ENCODE measurements around the gene ATP9A. TPM values are rescaled to one million over a fixed set of nuclear protein-coding genes. Genes with fewer than 3 reads are reported as not detected.
"Not testable (repeated sequence)": the region's sequence is repeated elsewhere in the genome, so short reads cannot be mapped to it uniquely, and the experiment has no call there.

The ATP9A gene
- total and polyA plus RNA-seq, 5 donors from 2014 or later: 0.10 to 0.76 TPM; not detected in 3

DNA sequence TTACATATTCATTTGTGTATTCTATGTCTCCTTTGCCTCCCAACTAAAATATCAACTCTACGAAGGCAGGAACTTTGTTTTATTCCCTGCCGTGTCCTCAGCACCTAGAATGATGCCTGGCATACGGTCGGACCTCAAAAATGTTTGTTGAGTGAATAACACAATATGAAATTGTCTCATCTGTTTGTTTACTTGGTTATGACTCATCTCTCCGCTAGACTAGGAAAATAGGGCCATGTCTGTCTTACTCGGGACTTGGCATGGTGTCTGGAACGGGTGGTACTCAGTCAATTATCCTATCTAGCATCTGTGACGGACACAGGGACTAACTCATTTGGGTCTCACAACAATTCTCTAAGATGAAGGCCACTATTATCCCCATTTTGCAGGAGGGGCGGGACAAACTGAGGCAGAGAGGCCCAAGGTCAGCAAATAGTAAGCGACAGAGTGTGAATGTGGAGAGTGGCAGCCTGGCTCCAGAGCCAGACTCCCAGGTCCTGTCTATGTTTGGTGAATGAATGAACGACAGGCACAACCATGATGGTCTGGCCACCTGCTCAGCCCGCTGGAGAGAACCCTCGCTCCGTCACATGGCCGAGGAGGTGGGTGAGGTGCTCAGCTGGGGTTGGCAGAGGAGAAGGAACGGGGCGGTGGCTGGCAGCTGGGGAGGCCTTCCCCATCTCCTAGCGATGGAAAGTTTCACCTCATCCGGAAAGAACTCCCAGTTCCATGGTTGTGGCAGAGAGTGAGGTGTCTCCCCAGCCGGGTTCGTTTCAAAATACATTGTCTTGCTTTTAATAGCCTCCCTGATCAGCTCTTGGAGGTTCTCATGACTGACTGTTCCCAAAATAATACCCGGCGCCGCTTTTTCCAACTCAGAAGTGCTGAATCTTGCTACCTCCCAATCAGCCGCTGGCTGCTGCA is 198.1 kb downstream of the ATP9A start:
- no peak overlapping the region for H3K27ac Mint-ChIP-seq

GRCh38 chr20:51568533-51568932 is 199.7 kb downstream of the ATP9A start:
- not testable (repeated sequence) for H3K9me3 ChIP-seq (ENCODE audit: control insufficient read depth in 2 of 2, low read length in 2 of 2); H3K4me3 ChIP-seq (ENCODE audit: low read depth, low read length); H3K36me3 Mint-ChIP-seq; H3K27ac Mint-ChIP-seq; H3K4me1 ChIP-seq (ENCODE audit: control insufficient read depth, insufficient read depth, low read length, poor library complexity, severe bottlenecking); H3K4me1 Mint-ChIP-seq; ATAC-seq (ENCODE audit: low read depth in 2 of 2); H3K4me3 Mint-ChIP-seq; H3K36me3 ChIP-seq (ENCODE audit: control insufficient read depth, insufficient read depth, low read length); DNase-seq; H3K27ac ChIP-seq (ENCODE audit: insufficient read depth, low read length, poor library complexity, severe bottlenecking); H3K9me3 Mint-ChIP-seq
- H3K27me3 ChIP-seq (ENCODE audit: control insufficient read depth, insufficient read depth, low read length): peaks cover 11% of the 10 kb centered on the region
- H3K27me3 Mint-ChIP-seq: peaks cover 42% of the 10 kb centered on the region

More for the DNA sequence above, 198.1 kb downstream of the ATP9A start:
- Histone ChIP-seq H3K27me3 (ENCODE audit: control insufficient read depth, insufficient read depth, low read length) (peaks cover 2% of the 10 kb centered on the region), H3K27ac (ENCODE audit: insufficient read depth, low read length, poor library complexity, severe bottlenecking) (no peak overlapping the region), H3K36me3 (ENCODE audit: control insufficient read depth, insufficient read depth, low read length) (no peaks in the 10 kb centered on the region), H3K4me3 (ENCODE audit: low read depth, low read length) (no peak overlapping the region), H3K4me1 (ENCODE audit: control insufficient read depth, insufficient read depth, low read length, poor library complexity, severe bottlenecking) (no peaks in the 10 kb centered on the region), H3K9me3 (ENCODE audit: control insufficient read depth in 2 of 2, low read length in 2 of 2) (no peaks in the 10 kb centered on the region)
- Mint-ChIP-seq H3K36me3 (no peaks in the 10 kb centered on the region), H3K27me3 (peaks cover 33% of the 10 kb centered on the region), H3K4me1 (no peaks in the 10 kb centered on the region), H3K4me3 (no peak overlapping the region), H3K9me3 (peaks cover 0 to 4% (median 0%) of the 10 kb centered on the region in 7 donors)
- ATAC-seq (ENCODE audit: low read depth in 2 of 2) (no peak), DNase-seq (no peak)

DNA sequence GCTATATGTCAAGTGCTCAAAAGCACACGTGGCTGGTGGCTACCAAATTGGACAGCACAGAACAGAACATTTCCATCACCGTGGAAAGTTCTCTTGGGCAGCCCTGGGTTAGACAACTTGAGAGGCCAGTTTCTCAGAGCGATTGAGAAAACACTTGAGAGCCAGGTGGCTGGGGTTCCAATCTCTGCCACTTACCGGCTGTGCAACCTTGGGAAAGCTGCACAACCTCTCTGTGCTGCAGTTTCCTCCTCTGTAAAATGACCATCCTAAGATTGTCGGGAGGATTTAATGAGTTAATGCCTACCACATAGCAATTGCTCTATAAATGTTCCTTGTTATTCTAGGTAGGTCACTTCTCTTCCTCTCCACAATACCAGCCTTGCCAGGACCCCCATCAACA is 200.6 kb downstream of the ATP9A start:
- Mint-ChIP-seq H3K27me3 (peaks cover 51% of the 10 kb centered on the region), H3K36me3 (no peaks in the 10 kb centered on the region), H3K4me1 (peaks cover 0 to 11% (median 5%) of the 10 kb centered on the region in 4 donors), H3K27ac (no peak overlapping the region), H3K9me3 (peaks cover 0 to 4% (median 0%) of the 10 kb centered on the region in 7 donors), H3K4me3 (no peak overlapping the region)
- peaks cover 13% of the 10 kb centered on the region for H3K27me3 ChIP-seq (ENCODE audit: control insufficient read depth, insufficient read depth, low read length)
- H3K27ac ChIP-seq (ENCODE audit: insufficient read depth, low read length, poor library complexity, severe bottlenecking): no peak overlapping the region
- DNase-seq (no peak), ATAC-seq (ENCODE audit: low read depth in 2 of 2) (no peak)
- no peak overlapping the region for H3K4me3 ChIP-seq (ENCODE audit: low read depth, low read length)
- H3K4me1 ChIP-seq (ENCODE audit: control insufficient read depth, insufficient read depth, low read length, poor library complexity, severe bottlenecking): peaks cover 10% of the 10 kb centered on the region
- H3K9me3 ChIP-seq (ENCODE audit: control insufficient read depth in 2 of 2, low read length in 2 of 2): no peaks in the 10 kb centered on the region
- no peaks in the 10 kb centered on the region for H3K36me3 ChIP-seq (ENCODE audit: control insufficient read depth, insufficient read depth, low read length)

- Histone ChIP-seq H3K4me3 (ENCODE audit: low read depth, low read length) (no peak overlapping the region), H3K27ac (ENCODE audit: insufficient read depth, low read length, poor library complexity, severe bottlenecking) (no peak overlapping the region), H3K36me3 (ENCODE audit: control insufficient read depth, insufficient read depth, low read length) (no peaks in the 10 kb centered on the region), H3K9me3 (ENCODE audit: control insufficient read depth in 2 of 2, low read length in 2 of 2) (no peaks in the 10 kb centered on the region), H3K4me1 (ENCODE audit: control insufficient read depth, insufficient read depth, low read length, poor library complexity, severe bottlenecking) (peaks cover 20% of the 10 kb centered on the region), H3K27me3 (ENCODE audit: control insufficient read depth, insufficient read depth, low read length) (peaks cover 18% of the 10 kb centered on the region)
- H3K27ac Mint-ChIP-seq: no peak overlapping the region
- ATAC-seq (ENCODE audit: low read depth in 2 of 2) (no peak), DNase-seq (no peak)
- peaks cover 0 to 4% (median 0%) of the 10 kb centered on the region in 7 donors for H3K9me3 Mint-ChIP-seq
- peaks cover 60% of the 10 kb centered on the region for H3K27me3 Mint-ChIP-seq
- no peaks in the 10 kb centered on the region for H3K36me3 Mint-ChIP-seq
- peaks cover 0 to 20% (median 10%) of the 10 kb centered on the region in 4 donors for H3K4me1 Mint-ChIP-seq
- no peak overlapping the region for H3K4me3 Mint-ChIP-seq
Measured at GRCh38 chr20:51566594-51566993, 201.6 kb downstream of the ATP9A start.

DNA sequence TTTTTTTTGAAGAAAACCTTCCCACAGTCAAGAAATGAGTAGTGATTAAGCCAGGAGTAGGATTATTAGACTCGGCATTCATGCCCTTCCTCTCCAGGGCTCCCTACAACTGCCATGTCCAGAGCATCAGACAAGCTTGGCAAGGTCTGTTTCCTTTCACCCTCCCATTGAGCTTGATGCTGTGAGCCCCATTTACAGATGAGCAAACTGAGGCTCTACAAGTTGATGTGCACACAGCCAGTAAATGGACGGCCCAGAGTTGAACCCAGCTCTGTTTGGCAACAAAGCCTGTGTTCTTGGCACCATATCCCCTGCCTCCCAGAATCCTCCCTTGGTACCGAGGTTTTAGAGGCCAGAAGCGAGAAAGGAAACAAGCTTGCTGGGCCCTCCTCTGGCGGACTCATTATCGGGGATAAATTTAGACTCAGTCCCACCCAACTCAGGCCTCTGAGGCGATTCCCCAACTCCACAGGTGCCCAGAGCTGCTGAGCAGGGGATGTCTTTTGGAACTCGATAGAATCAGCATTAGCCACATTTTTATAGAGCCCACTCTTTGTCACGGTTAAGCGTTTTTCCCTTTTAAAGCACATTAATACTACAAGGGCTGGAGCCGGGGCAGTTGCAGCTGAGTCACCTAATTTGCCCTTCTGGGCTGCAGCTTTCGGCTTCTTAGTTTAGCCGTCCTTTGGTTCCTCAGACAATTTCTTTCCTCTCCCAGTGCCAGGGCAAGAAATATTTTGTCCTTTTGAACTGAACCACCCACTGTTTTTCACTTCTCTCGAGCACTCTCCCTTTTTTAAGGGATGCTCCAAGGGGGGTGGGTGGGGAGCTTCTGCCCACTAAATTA is 202.7 kb downstream of the ATP9A start:
- H3K9me3 Mint-ChIP-seq: peaks cover 0 to 5% (median 0%) of the 10 kb centered on the region in 7 donors
- Histone ChIP-seq H3K27ac (ENCODE audit: insufficient read depth, low read length, poor library complexity, severe bottlenecking) (no peak overlapping the region), H3K27me3 (ENCODE audit: control insufficient read depth, insufficient read depth, low read length) (peaks cover 24% of the 10 kb centered on the region), H3K36me3 (ENCODE audit: control insufficient read depth, insufficient read depth, low read length) (no peaks in the 10 kb centered on the region), H3K4me1 (ENCODE audit: control insufficient read depth, insufficient read depth, low read length, poor library complexity, severe bottlenecking) (peaks cover 28% of the 10 kb centered on the region), H3K4me3 (ENCODE audit: low read depth, low read length) (no peak overlapping the region), H3K9me3 (ENCODE audit: control insufficient read depth in 2 of 2, low read length in 2 of 2) (no peaks in the 10 kb centered on the region)
- no peaks in the 10 kb centered on the region for H3K36me3 Mint-ChIP-seq
- peaks cover 65% of the 10 kb centered on the region for H3K27me3 Mint-ChIP-seq
- DNase-seq: no peak
- H3K4me1 Mint-ChIP-seq: peaks cover 0 to 31% (median 16%) of the 10 kb centered on the region in 4 donors
- H3K27ac Mint-ChIP-seq: no peak overlapping the region
- no peak overlapping the region for H3K4me3 Mint-ChIP-seq
- ATAC-seq (ENCODE audit: low read depth in 2 of 2): no peak

DNA sequence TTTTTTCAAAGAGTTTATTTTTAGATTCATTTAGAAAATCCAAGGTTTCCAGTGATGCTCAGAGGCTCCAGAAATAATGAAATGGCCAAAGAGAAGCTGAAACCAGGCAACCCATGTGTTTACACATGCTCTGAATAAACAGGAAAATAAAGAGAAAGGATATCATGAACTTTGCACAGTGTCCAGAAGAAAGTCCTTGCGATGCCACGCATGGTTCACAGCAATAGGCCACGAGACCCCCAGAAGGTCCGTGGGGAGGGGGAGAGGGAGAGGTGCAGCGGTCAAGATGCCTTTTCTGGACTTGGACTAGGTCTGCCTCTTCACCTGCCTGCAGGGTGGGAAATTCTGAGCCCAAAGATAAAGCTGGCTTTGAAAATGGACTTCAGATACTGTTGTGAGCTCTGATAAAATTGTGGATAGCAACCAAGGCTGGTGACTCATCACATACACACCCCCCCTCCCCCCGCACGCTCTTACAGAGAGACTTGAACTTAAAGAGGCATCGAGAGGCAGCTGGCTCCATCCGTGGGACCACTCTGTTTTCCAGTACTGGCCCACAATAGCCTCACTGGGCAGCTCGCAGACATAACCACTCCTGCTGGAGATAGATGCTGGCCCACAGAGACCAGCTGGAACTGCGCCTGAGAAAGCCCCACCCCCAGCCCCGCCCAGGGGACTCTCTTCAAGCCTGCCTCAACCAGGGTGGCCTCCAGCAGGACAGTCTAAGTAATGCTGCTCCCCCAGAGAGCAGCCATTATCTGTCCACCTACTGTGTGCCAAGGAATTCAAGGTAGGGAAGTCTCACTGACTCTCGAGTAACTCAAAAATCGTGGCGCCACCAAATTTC is 204.5 kb downstream of the ATP9A start:
- no peak for ATAC-seq (ENCODE audit: low read depth in 2 of 2)
- Mint-ChIP-seq H3K36me3 (no peaks in the 10 kb centered on the region), H3K27me3 (peaks cover 79% of the 10 kb centered on the region), H3K4me1 (peaks cover 0 to 31% (median 20%) of the 10 kb centered on the region in 4 donors), H3K27ac (no peak overlapping the region), H3K9me3 (peaks cover 0 to 5% (median 0%) of the 10 kb centered on the region in 7 donors), H3K4me3 (peak overlapping the region in 2 of 4 donors; percentile 44 to 90)
- Histone ChIP-seq H3K27me3 (ENCODE audit: control insufficient read depth, insufficient read depth, low read length) (peaks cover 41% of the 10 kb centered on the region), H3K4me1 (ENCODE audit: control insufficient read depth, insufficient read depth, low read length, poor library complexity, severe bottlenecking) (peaks cover 28% of the 10 kb centered on the region), H3K9me3 (ENCODE audit: control insufficient read depth in 2 of 2, low read length in 2 of 2) (no peaks in the 10 kb centered on the region), H3K4me3 (ENCODE audit: low read depth, low read length) (no peak overlapping the region), H3K36me3 (ENCODE audit: control insufficient read depth, insufficient read depth, low read length) (no peaks in the 10 kb centered on the region), H3K27ac (ENCODE audit: insufficient read depth, low read length, poor library complexity, severe bottlenecking) (no peak overlapping the region)
- DNase-seq: no peak

GRCh38 chr20:51563174-51563485 is 205.1 kb downstream of the ATP9A start:
- Histone ChIP-seq H3K4me1 (ENCODE audit: control insufficient read depth, insufficient read depth, low read length, poor library complexity, severe bottlenecking) (peaks cover 28% of the 10 kb centered on the region), H3K4me3 (ENCODE audit: low read depth, low read length) (no peak overlapping the region), H3K9me3 (ENCODE audit: control insufficient read depth in 2 of 2, low read length in 2 of 2) (no peaks in the 10 kb centered on the region), H3K27ac (ENCODE audit: insufficient read depth, low read length, poor library complexity, severe bottlenecking) (no peak overlapping the region), H3K27me3 (ENCODE audit: control insufficient read depth, insufficient read depth, low read length) (peaks cover 41% of the 10 kb centered on the region), H3K36me3 (ENCODE audit: control insufficient read depth, insufficient read depth, low read length) (no peaks in the 10 kb centered on the region)
- H3K36me3 Mint-ChIP-seq: no peaks in the 10 kb centered on the region
- peaks cover 0 to 2% (median 0%) of the 10 kb centered on the region in 7 donors for H3K9me3 Mint-ChIP-seq
- H3K4me1 Mint-ChIP-seq: peaks cover 0 to 31% (median 20%) of the 10 kb centered on the region in 4 donors
- H3K27me3 Mint-ChIP-seq: peaks cover 80% of the 10 kb centered on the region
- DNase-seq: no peak
- peak overlapping the region in 3 of 4 donors; percentile 44 to 90 (median 65) for H3K4me3 Mint-ChIP-seq
- no peak overlapping the region for H3K27ac Mint-ChIP-seq
- ATAC-seq (ENCODE audit: low read depth in 2 of 2): no peak
